ENCODE data around the gene KLF16.

Gene KLF16

GRCh38 chr19:1819341-1820255, 43.8 kb downstream of the KLF16 start:
- DNase-seq (ENCODE audit: low spot score) = no peak
- in situ Hi-C loops (cut with MboI; ENCODE audit: low pct_unique_long_range_greater_than_20kb, low sequenced_read_pairs, unreplicated experiment) = no loop called here
- no peak for TF ChIP-seq CTCF (IDR thresholded peaks at IDR 0.05; ENCODE audit: extremely low read depth, insufficient read depth, missing control alignments)

- no peak for DNase-seq (ENCODE audit: low spot score)
- TF ChIP-seq CTCF (IDR thresholded peaks at IDR 0.05; ENCODE audit: extremely low read depth, insufficient read depth, missing control alignments) = no peak
- in situ Hi-C loops (cut with MboI; ENCODE audit: low pct_unique_long_range_greater_than_20kb, low sequenced_read_pairs, unreplicated experiment) = no loop called here
These were observed 44.7 kb downstream of the KLF16 start for GRCh38 chr19:1818549-1819195.

- no peak for DNase-seq (ENCODE audit: low spot score)
- in situ Hi-C loops (cut with MboI; ENCODE audit: low pct_unique_long_range_greater_than_20kb, low sequenced_read_pairs, unreplicated experiment) = no loop called here
- TF ChIP-seq CTCF (IDR thresholded peaks at IDR 0.05; ENCODE audit: extremely low read depth, insufficient read depth, missing control alignments) = no peak
These were observed 45.7 kb downstream of the KLF16 start for GRCh38 chr19:1817553-1818179.

- in situ Hi-C loops (cut with MboI; ENCODE audit: low pct_unique_long_range_greater_than_20kb, low sequenced_read_pairs, unreplicated experiment) = no loop called here
- TF ChIP-seq CTCF (IDR thresholded peaks at IDR 0.05; ENCODE audit: extremely low read depth, insufficient read depth, missing control alignments) = no peak
- DNase-seq (ENCODE audit: low spot score) = no peak
These were observed 46.7 kb downstream of the KLF16 start for GRCh38 chr19:1816530-1817298.

GRCh38 chr19:1815605-1816529, 47.5 kb downstream of the KLF16 start:
- no peak for TF ChIP-seq CTCF (IDR thresholded peaks at IDR 0.05; ENCODE audit: extremely low read depth, insufficient read depth, missing control alignments)
- in situ Hi-C loops (cut with MboI; ENCODE audit: low pct_unique_long_range_greater_than_20kb, low sequenced_read_pairs, unreplicated experiment) = no loop called here
- DNase-seq (ENCODE audit: low spot score) = no peak

Data from GM13977 (cell line).